H1 (cell line): ENCODE data around the gene PLEKHG3. TPM values are rescaled to one million over a fixed set of nuclear protein-coding genes. Genes with fewer than 3 reads are reported as not detected.

Experiments used
- CHD1 ChIP-seq: IDR thresholded peaks from 2 replicates; pipeline ENCODE4 v1.6.1; 2012; ENCODE audit warnings: low read depth, low read length, improper control_type of control experiment
- CHD2 ChIP-seq: IDR thresholded peaks from 2 replicates; pipeline ENCODE4 v1.6.1; 2012; ENCODE audit warnings: low read length, improper control_type of control experiment
- CREB1 ChIP-seq: IDR thresholded peaks from 2 replicates; pipeline ENCODE4 v1.6.1; 2012; ENCODE audit warnings: inconsistent platforms
- HDAC2 ChIP-seq, 2 experiments: fragments of 300-600 bp in 1 of 2; sonication (generic) in 1 of 2; IDR thresholded peaks; 2 replicates each; pipeline ENCODE4 v1.6.1; 2011 to 2012; ENCODE audit warnings: low read depth in 2 of 2, low read length in 2 of 2, mild to moderate bottlenecking in 2 of 2, moderate library complexity in 2 of 2, borderline replicate concordance in 1 of 2, inconsistent platforms in 1 of 2
- MAFK ChIP-seq: IDR thresholded peaks from 2 replicates; pipeline ENCODE4 v1.6.1; 2012; ENCODE audit warnings: low read depth, mild to moderate bottlenecking, improper control_type of control experiment, low read length
- POU5F1 ChIP-seq: IDR thresholded peaks from 2 replicates; pipeline ENCODE4 v1.6.1; 2011; ENCODE audit warnings: low read depth, mild to moderate bottlenecking, low read length, moderate library complexity
- RAD21 ChIP-seq, 2 experiments: IDR thresholded peaks in 1 of 2; conservative IDR thresholded peaks in 1 of 2; 2 replicates each; pipeline ENCODE4 v1.6.1; 2011; ENCODE audit warnings: low read depth in 2 of 2, low read length in 2 of 2, improper control_type of control experiment in 1 of 2, inconsistent platforms in 1 of 2, mild to moderate bottlenecking in 1 of 2, moderate library complexity in 1 of 2
- polyA plus RNA-seq, 7 experiments: library from polyadenylated mRNA; depleted of rRNA in 3 of 7; stranded (reverse) in 5 of 7; unstranded in 2 of 7; fragments of >200 nt in 5 of 7; fragments of 200-250 nt in 2 of 7; gene quantifications; 1 replicate in 5 of 7; 2 replicates in 1 of 7; 4 replicates in 1 of 7; pipeline versions ENCODE4 v1.2.1 to v1.2.3, GENCODE V29; 2011 to 2013; ENCODE audit warnings: missing spikeins in 2 of 7, mixed read lengths in 2 of 7
- total RNA-seq: library from RNA; stranded (reverse); fragmentation: NEBNext Ultra II Directional; extraction: Animal tissue kit (Norgen Biotek cat#: 25700); gene quantifications from 2 replicates; pipeline ENCODE4 v1.2.1, GENCODE V29; 2021
- TF ChIP-seq, protein P1 (sequence below): fragments of 300-600 bp; sonication (generic); IDR thresholded peaks from 2 replicates; pipeline ENCODE4 v1.7.1; 2012; ENCODE audit warnings: low read length, moderate library complexity, mild to moderate bottlenecking, inconsistent platforms; ENCODE audit not compliant: insufficient replicate concordance
- TF ChIP-seq, protein P2 (sequence below), 3 experiments: IDR thresholded peaks; 1 replicate in 2 of 3; 2 replicates in 1 of 3; pipeline versions ENCODE4 v1.5.1 to v1.6.1; 2011; ENCODE audit warnings: low read length in 3 of 3, mild to moderate bottlenecking in 3 of 3, inconsistent platforms in 2 of 3, low read depth in 1 of 3, moderate library complexity in 1 of 3; ENCODE audit not compliant: insufficient read depth in 1 of 3; ENCODE audit errors: control extremely low read depth in 1 of 3

The PLEKHG3 gene
- total and polyA plus RNA-seq, 2 of the 8 experiments (the other 6 are each of a cell fraction or from before 2014, with no cell fraction given) = 43.4 to 90.6 TPM

DNA sequence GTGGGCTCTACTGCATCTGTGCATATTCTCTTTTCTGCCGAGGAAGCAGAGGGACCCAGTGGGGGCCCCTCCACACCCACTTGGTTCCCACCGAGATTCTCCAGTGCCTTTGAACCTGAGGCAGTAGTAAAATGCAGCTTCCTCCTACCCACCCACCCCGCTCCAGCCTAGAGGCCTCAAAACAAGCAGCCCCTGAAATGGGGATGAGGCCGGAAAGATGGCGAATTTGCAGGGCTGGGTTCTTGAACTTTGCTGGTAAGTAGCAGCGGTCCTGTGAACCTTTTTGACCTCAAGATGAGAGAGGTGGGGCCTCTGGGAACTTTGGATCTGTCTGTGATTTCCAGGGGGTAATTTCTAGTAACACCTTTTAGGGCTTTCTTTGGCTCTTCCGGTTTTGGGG, 15.4 kb downstream of the PLEKHG3 start (continued):
- TF ChIP-seq, protein P1, sequence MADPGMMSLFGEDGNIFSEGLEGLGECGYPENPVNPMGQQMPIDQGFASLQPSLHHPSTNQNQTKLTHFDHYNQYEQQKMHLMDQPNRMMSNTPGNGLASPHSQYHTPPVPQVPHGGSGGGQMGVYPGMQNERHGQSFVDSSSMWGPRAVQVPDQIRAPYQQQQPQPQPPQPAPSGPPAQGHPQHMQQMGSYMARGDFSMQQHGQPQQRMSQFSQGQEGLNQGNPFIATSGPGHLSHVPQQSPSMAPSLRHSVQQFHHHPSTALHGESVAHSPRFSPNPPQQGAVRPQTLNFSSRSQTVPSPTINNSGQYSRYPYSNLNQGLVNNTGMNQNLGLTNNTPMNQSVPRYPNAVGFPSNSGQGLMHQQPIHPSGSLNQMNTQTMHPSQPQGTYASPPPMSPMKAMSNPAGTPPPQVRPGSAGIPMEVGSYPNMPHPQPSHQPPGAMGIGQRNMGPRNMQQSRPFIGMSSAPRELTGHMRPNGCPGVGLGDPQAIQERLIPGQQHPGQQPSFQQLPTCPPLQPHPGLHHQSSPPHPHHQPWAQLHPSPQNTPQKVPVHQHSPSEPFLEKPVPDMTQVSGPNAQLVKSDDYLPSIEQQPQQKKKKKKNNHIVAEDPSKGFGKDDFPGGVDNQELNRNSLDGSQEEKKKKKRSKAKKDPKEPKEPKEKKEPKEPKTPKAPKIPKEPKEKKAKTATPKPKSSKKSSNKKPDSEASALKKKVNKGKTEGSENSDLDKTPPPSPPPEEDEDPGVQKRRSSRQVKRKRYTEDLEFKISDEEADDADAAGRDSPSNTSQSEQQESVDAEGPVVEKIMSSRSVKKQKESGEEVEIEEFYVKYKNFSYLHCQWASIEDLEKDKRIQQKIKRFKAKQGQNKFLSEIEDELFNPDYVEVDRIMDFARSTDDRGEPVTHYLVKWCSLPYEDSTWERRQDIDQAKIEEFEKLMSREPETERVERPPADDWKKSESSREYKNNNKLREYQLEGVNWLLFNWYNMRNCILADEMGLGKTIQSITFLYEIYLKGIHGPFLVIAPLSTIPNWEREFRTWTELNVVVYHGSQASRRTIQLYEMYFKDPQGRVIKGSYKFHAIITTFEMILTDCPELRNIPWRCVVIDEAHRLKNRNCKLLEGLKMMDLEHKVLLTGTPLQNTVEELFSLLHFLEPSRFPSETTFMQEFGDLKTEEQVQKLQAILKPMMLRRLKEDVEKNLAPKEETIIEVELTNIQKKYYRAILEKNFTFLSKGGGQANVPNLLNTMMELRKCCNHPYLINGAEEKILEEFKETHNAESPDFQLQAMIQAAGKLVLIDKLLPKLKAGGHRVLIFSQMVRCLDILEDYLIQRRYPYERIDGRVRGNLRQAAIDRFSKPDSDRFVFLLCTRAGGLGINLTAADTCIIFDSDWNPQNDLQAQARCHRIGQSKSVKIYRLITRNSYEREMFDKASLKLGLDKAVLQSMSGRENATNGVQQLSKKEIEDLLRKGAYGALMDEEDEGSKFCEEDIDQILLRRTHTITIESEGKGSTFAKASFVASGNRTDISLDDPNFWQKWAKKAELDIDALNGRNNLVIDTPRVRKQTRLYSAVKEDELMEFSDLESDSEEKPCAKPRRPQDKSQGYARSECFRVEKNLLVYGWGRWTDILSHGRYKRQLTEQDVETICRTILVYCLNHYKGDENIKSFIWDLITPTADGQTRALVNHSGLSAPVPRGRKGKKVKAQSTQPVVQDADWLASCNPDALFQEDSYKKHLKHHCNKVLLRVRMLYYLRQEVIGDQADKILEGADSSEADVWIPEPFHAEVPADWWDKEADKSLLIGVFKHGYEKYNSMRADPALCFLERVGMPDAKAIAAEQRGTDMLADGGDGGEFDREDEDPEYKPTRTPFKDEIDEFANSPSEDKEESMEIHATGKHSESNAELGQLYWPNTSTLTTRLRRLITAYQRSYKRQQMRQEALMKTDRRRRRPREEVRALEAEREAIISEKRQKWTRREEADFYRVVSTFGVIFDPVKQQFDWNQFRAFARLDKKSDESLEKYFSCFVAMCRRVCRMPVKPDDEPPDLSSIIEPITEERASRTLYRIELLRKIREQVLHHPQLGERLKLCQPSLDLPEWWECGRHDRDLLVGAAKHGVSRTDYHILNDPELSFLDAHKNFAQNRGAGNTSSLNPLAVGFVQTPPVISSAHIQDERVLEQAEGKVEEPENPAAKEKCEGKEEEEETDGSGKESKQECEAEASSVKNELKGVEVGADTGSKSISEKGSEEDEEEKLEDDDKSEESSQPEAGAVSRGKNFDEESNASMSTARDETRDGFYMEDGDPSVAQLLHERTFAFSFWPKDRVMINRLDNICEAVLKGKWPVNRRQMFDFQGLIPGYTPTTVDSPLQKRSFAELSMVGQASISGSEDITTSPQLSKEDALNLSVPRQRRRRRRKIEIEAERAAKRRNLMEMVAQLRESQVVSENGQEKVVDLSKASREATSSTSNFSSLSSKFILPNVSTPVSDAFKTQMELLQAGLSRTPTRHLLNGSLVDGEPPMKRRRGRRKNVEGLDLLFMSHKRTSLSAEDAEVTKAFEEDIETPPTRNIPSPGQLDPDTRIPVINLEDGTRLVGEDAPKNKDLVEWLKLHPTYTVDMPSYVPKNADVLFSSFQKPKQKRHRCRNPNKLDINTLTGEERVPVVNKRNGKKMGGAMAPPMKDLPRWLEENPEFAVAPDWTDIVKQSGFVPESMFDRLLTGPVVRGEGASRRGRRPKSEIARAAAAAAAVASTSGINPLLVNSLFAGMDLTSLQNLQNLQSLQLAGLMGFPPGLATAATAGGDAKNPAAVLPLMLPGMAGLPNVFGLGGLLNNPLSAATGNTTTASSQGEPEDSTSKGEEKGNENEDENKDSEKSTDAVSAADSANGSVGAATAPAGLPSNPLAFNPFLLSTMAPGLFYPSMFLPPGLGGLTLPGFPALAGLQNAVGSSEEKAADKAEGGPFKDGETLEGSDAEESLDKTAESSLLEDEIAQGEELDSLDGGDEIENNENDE = no peak
- TF ChIP-seq, protein P2, sequence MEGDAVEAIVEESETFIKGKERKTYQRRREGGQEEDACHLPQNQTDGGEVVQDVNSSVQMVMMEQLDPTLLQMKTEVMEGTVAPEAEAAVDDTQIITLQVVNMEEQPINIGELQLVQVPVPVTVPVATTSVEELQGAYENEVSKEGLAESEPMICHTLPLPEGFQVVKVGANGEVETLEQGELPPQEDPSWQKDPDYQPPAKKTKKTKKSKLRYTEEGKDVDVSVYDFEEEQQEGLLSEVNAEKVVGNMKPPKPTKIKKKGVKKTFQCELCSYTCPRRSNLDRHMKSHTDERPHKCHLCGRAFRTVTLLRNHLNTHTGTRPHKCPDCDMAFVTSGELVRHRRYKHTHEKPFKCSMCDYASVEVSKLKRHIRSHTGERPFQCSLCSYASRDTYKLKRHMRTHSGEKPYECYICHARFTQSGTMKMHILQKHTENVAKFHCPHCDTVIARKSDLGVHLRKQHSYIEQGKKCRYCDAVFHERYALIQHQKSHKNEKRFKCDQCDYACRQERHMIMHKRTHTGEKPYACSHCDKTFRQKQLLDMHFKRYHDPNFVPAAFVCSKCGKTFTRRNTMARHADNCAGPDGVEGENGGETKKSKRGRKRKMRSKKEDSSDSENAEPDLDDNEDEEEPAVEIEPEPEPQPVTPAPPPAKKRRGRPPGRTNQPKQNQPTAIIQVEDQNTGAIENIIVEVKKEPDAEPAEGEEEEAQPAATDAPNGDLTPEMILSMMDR (IDR thresholded peaks at IDR 0.05; ENCODE audit: control extremely low read depth in 1 of 3, insufficient read depth in 1 of 3, low read depth in 1 of 3, low read length in 3 of 3) = no peak
- no peak for TF ChIP-seq RAD21 (IDR thresholded peaks at IDR 0.05 in 1 of 2, conservative IDR thresholded peaks at IDR 0.05 in 1 of 2; ENCODE audit: low read depth in 2 of 2, low read length in 2 of 2)
- TF ChIP-seq POU5F1 = no peak
- no peak for TF ChIP-seq CHD1
- TF ChIP-seq CHD2 = no peak
- no peak for TF ChIP-seq CREB1
- TF ChIP-seq HDAC2 (IDR thresholded peaks at IDR 0.05; ENCODE audit: borderline replicate concordance in 1 of 2, low read depth in 2 of 2, low read length in 2 of 2) = no peak
- no peak for TF ChIP-seq MAFK
